ENCODE results near the gene SPRR2F.

SPRR2F gene

DNA sequence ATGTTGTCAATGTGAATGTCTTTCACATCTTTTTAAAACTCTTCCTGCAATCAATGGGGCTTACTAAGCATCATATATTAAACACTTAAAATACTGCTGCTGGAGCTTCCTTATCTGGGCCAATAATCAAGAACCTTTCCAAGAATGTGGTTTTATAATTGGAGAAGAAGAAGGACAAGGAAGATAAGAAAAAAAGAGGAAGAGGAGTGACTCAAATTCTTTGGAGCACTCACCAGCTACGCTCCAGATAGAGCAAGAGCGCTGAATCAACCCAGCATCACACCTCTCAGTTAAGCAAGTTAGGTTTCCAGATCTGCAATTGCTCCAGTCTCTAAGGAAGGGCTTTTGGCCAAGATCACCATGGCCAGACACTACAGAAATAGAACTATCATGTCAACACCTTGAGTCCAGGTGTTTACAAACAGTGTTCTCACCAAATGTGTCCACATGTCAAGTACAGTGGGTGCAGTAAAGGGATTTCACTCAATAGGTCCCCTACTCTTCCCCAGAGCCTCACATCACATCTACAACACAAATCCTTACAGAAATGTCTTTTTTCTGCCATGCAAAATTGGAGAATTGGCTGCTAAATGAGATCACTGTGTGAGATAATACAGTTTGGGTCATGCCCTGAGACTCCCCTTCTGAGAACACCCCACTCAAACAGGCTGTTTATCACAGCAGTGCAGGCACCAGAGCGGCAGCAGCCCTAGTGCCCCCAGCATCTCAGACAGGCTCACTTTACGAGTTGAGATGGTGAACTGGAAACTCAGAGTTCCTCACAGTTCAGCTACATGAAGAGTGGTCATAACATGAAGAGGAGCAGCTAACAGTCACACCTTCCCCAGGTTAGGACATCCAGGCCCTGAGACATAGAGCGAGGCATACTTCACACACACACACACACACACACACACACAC is 40.2 kb downstream of the SPRR2F start:
- no peak for DNase-seq

DNA sequence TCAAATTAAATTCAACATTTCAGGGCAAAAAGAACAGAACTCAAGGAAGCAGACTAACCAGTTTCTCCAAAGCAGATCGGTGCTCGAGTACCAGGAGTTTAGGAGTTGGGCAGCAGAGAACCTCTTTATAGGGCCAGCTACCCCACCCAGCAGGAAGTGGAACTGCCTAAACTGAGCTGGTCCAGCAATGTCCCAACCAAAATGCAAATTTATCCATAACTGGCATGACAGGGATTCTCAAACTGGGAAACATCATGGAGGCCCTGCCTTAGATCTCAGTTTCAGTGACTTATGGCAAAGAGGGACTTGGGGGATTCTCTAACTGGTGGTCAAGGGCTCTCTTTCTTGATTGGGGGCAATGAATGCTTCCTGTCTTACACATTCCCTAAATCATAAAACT is 41.8 kb downstream of the SPRR2F start, which contains the start of gene SPRR2B:
TSS of gene SPRR2B (minus strand) at position 101 of the 400 bp plus-strand sequence. CDS start 772 bp downstream, outside the sequence.
- DNase-seq = no peak

DNA sequence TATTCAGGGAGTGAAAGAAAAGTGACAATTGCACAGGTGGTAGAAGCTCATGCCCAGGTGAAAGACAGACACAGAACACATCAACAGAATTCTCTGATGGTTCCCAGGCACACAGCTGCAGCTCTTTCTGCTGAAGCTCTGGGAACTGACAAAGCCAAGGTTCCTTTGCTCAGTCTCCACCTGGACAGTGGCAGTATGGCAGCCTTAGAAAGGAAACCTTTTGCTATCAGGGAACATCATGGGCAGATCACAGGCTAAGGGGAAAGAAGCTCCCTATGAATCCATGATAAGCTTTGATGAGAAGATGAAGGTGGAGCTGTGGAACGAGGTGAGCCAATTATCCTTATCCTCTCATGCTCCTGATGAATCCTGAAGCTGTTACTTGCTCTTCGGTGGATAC is 43.1 kb downstream of the SPRR2F start:
- no peak for DNase-seq

All from NCI-H146 (cell line).